Panc1 (cell line): ENCODE results near the gene CTNND2. TPM values are rescaled to one million over a fixed set of nuclear protein-coding genes. Genes with fewer than 3 reads are reported as not detected.

Experiments
- ATAC-seq: fragments of 200-7000 bp; cut with Tn5 transposase; 2 replicates; pipeline ENCODE4 v1.9.1; 2020; ENCODE audit warnings: mild to moderate bottlenecking, moderate library complexity
- BruUV-seq: library from RNA; stranded (reverse); fragments of 400-500 nt; replicated peaks from 2 replicates; lab custom pipeline; 2021; lab: Mats Ljungman, UMichigan
- CTCF ChIA-PET: fragments of 300-600 bp; sonication (Branson Sonifier 250); formaldehyde crosslinking; loops from one replicate; lab custom pipeline; 2022; ENCODE audit warnings: antibody characterized with exemption; lab: Charles Lee
- POLR2A ChIA-PET: fragments of 300-600 bp; sonication (Branson Sonifier 250); formaldehyde crosslinking; loops from one replicate; lab custom pipeline; 2022; ENCODE audit warnings: antibody characterized with exemption; lab: Charles Lee
- DNase-seq: peaks from one replicate; pipeline ENCODE4 v3.0.0-alpha.2; 2010; ENCODE audit warnings: low read depth, low spot score
- H3K27ac ChIP-seq: 2 replicates; pipeline ENCODE4 v1.5.1; 2011; ENCODE audit warnings: mild to moderate bottlenecking, low read length, inconsistent platforms
- H3K27me3 ChIP-seq: fragments of 200-500 bp; sonication (Bioruptor generic); 2 replicates; pipeline ENCODE4 v1.6.0; 2014; ENCODE audit warnings: low read length, inconsistent platforms; ENCODE audit not compliant: control insufficient read depth, insufficient read depth
- H3K36me3 ChIP-seq: fragments of 200-500 bp; sonication (Bioruptor generic); 2 replicates; pipeline ENCODE4 v1.5.1; 2014; ENCODE audit warnings: inconsistent platforms, mild to moderate bottlenecking, low read length, moderate library complexity; ENCODE audit not compliant: control insufficient read depth, insufficient read depth
- H3K4me1 ChIP-seq: 2 replicates; pipeline ENCODE4 v1.5.1; 2011; ENCODE audit warnings: inconsistent platforms, mild to moderate bottlenecking, low read length, moderate library complexity; ENCODE audit not compliant: control insufficient read depth, insufficient read depth
- H3K4me3 ChIP-seq, 2 experiments: 2 replicates each; pipeline ENCODE4 v1.5.1; 2011 to 2012; ENCODE audit warnings: low read depth in 2 of 2, low read length in 2 of 2, mild to moderate bottlenecking in 2 of 2, inconsistent platforms in 1 of 2, moderate library complexity in 1 of 2
- H3K9me3 ChIP-seq: fragments of 200-500 bp; sonication (Bioruptor generic); 2 replicates; pipeline ENCODE4 v1.5.1; 2014; ENCODE audit warnings: low read depth, mild to moderate bottlenecking, inconsistent platforms, low read length, moderate library complexity; ENCODE audit not compliant: control insufficient read depth, insufficient read depth
- CTCF ChIP-seq: fragments of 450-650 bp; IDR thresholded peaks from 2 replicates; pipeline ENCODE4 v1.5.1; 2017; ENCODE audit warnings: mild to moderate bottlenecking
- POLR2AphosphoS5 ChIP-seq: IDR thresholded peaks from 2 replicates; pipeline ENCODE4 v1.6.1; 2012; ENCODE audit warnings: mild to moderate bottlenecking, low read depth, low read length, moderate library complexity
- SIN3A ChIP-seq: IDR thresholded peaks from 2 replicates; pipeline ENCODE4 v1.6.1; 2012; ENCODE audit warnings: low read depth, mild to moderate bottlenecking, low read length, moderate library complexity, borderline replicate concordance; ENCODE audit not compliant: insufficient read depth
- TCF7L2 ChIP-seq: IDR thresholded peaks from 2 replicates; pipeline ENCODE4 v1.6.1; 2011; ENCODE audit warnings: mild to moderate bottlenecking, low read depth, low read length, inconsistent platforms
- in situ Hi-C: cut with HindIII; loops from 2 replicates; pipeline ENCODE4 v1.10.0; 2016; ENCODE audit warnings: low sequenced_read_pairs, low pct_unique_long_range_greater_than_20kb
- intact Hi-C: fragments of 100-400 bp; cut with micrococcal nuclease; formaldehyde crosslinking; loops from one replicate; pipeline ENCODE4 v1.10.0; 2022; ENCODE audit not compliant: unreplicated experiment
- total RNA-seq: library from RNA; stranded (reverse); gene quantifications from one replicate; pipeline ENCODE4 v1.2.1, GENCODE V29; 2021; ENCODE audit not compliant: unreplicated experiment
- TF ChIP-seq, protein P1 (sequence below), 2 experiments: IDR thresholded peaks; 2 replicates each; pipeline ENCODE4 v1.6.1; 2011 to 2012; ENCODE audit warnings: low read depth in 2 of 2, control low read depth in 1 of 2, low read length in 1 of 2, mild to moderate bottlenecking in 1 of 2, moderate library complexity in 1 of 2; ENCODE audit not compliant: insufficient read depth in 1 of 2

The CTNND2 gene
- total RNA-seq, 1 experiment from 2014 or later, result 1.0 TPM

- no peak overlapping the region for H3K27ac ChIP-seq
- no peak overlapping the region for H3K4me3 ChIP-seq
- in situ Hi-C loops (no loop called here), intact Hi-C loops (no loop called here)
- no peaks in the 10 kb centered on the region for H3K4me1 ChIP-seq
- ChIA-PET POLR2A (no interaction called here), CTCF (no interaction called here)
- BruUV-seq, result no TSS peak
- no peaks in the 10 kb centered on the region for H3K36me3 ChIP-seq
- no peaks in the 10 kb centered on the region for H3K9me3 ChIP-seq
- no peak for ATAC-seq
- no peak for DNase-seq
- TF ChIP-seq, protein P1, sequence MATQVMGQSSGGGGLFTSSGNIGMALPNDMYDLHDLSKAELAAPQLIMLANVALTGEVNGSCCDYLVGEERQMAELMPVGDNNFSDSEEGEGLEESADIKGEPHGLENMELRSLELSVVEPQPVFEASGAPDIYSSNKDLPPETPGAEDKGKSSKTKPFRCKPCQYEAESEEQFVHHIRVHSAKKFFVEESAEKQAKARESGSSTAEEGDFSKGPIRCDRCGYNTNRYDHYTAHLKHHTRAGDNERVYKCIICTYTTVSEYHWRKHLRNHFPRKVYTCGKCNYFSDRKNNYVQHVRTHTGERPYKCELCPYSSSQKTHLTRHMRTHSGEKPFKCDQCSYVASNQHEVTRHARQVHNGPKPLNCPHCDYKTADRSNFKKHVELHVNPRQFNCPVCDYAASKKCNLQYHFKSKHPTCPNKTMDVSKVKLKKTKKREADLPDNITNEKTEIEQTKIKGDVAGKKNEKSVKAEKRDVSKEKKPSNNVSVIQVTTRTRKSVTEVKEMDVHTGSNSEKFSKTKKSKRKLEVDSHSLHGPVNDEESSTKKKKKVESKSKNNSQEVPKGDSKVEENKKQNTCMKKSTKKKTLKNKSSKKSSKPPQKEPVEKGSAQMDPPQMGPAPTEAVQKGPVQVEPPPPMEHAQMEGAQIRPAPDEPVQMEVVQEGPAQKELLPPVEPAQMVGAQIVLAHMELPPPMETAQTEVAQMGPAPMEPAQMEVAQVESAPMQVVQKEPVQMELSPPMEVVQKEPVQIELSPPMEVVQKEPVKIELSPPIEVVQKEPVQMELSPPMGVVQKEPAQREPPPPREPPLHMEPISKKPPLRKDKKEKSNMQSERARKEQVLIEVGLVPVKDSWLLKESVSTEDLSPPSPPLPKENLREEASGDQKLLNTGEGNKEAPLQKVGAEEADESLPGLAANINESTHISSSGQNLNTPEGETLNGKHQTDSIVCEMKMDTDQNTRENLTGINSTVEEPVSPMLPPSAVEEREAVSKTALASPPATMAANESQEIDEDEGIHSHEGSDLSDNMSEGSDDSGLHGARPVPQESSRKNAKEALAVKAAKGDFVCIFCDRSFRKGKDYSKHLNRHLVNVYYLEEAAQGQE (IDR thresholded peaks at IDR 0.05; ENCODE audit: insufficient read depth in 1 of 2, low read depth in 2 of 2, low read length in 1 of 2), result no peak
- TF ChIP-seq TCF7L2, result no peak
- no peaks in the 10 kb centered on the region for H3K27me3 ChIP-seq
These were observed 379.2 kb downstream of the CTNND2 start for GRCh38 chr5:11525020-11525419.

GRCh38 chr5:11524188-11524587 lies 380.1 kb downstream of the CTNND2 start:
- ChIA-PET POLR2A (no interaction called here), CTCF (no interaction called here)
- Histone ChIP-seq H3K9me3 (no peaks in the 10 kb centered on the region), H3K27me3 (no peaks in the 10 kb centered on the region), H3K36me3 (no peaks in the 10 kb centered on the region), H3K27ac (no peak overlapping the region), H3K4me1 (no peaks in the 10 kb centered on the region), H3K4me3 (no peak overlapping the region)
- TF ChIP-seq POLR2AphosphoS5, result no peak
- no peak for TF ChIP-seq CTCF
- TF ChIP-seq TCF7L2, result no peak
- TF ChIP-seq, protein P1 (IDR thresholded peaks at IDR 0.05; ENCODE audit: insufficient read depth in 1 of 2, low read depth in 2 of 2, low read length in 1 of 2), result no peak
- TF ChIP-seq SIN3A, result no peak
- no peak for DNase-seq
- no TSS peak for BruUV-seq
- in situ Hi-C loops, result no loop called here
- ATAC-seq, result no peak
- intact Hi-C loops, result no loop called here
